Astrocyte of the cerebellum (primary cell): ENCODE data around the gene MORN1.

ENCODE experiments used
- DNase-seq: peaks from one replicate; pipeline ENCODE4 v3.0.0-alpha.2; 2011; ENCODE audit warnings: low read depth
- H3K4me3 ChIP-seq: 2 replicates; pipeline ENCODE4 v1.5.1; 2011; ENCODE audit warnings: mild to moderate bottlenecking, low read depth, low read length, moderate library complexity
- CTCF ChIP-seq: IDR thresholded peaks from 2 replicates; pipeline ENCODE4 v1.5.1; 2012; ENCODE audit warnings: low read length, low read depth, moderate library complexity, mild to moderate bottlenecking; ENCODE audit errors: missing control alignments
- in situ Hi-C: cut with HindIII; loops from 2 replicates; pipeline ENCODE4 v1.10.0; 2017; ENCODE audit warnings: low sequenced_read_pairs

The MORN1 gene

GRCh38 chr1:2288816-2289536, 102.4 kb downstream of the MORN1 start:
- in situ Hi-C loops = no loop called here
- no peak overlapping the region for H3K4me3 ChIP-seq

GRCh38 chr1:2288311-2288710, 103.0 kb downstream of the MORN1 start:
- no peak for DNase-seq
- no peak for TF ChIP-seq CTCF
- H3K4me3 ChIP-seq = no peak overlapping the region
- in situ Hi-C loops = no loop called here

More at GRCh38 chr1:2288816-2289536, 102.4 kb downstream of the MORN1 start:
- no peak for TF ChIP-seq CTCF
- no peak for DNase-seq

- TF ChIP-seq CTCF = no peak
- in situ Hi-C loops = no loop called here
- no peak overlapping the region for H3K4me3 ChIP-seq
- DNase-seq = no peak
These were observed 103.7 kb downstream of the MORN1 start for GRCh38 chr1:2287649-2288048.

- no peak for TF ChIP-seq CTCF
- in situ Hi-C loops = no loop called here
- no peak for DNase-seq
- no peak overlapping the region for H3K4me3 ChIP-seq
These were observed 104.4 kb downstream of the MORN1 start for GRCh38 chr1:2286923-2287322.

GRCh38 chr1:2284932-2285331, 106.4 kb downstream of the MORN1 start:
- H3K4me3 ChIP-seq = no peak overlapping the region
- DNase-seq = no peak
- in situ Hi-C loops = no loop called here
- no peak for TF ChIP-seq CTCF

GRCh38 chr1:2283991-2284895, 107.1 kb downstream of the MORN1 start:
- TF ChIP-seq CTCF = no peak
- DNase-seq = no peak
- H3K4me3 ChIP-seq = no peak overlapping the region
- in situ Hi-C loops = no loop called here
